ENCODE data around the gene KCNN3.

Gene KCNN3

GRCh38 chr1:154865442-154866256 lies 4.4 kb downstream of the KCNN3 start:
- no peak for DNase-seq (ENCODE audit: low read depth)
- H3K4me3 ChIP-seq (ENCODE audit: low read depth, low read length) = no peak overlapping the region
- TF ChIP-seq CTCF (conservative IDR thresholded peaks at IDR 0.05; ENCODE audit: low read depth, low read length) = no peak

GRCh38 chr1:154864189-154864975 lies 5.7 kb downstream of the KCNN3 start:
- DNase-seq (ENCODE audit: low read depth) = no peak
- TF ChIP-seq CTCF (conservative IDR thresholded peaks at IDR 0.05; ENCODE audit: low read depth, low read length) = no peak
- H3K4me3 ChIP-seq (ENCODE audit: low read depth, low read length) = no peak overlapping the region

- TF ChIP-seq CTCF (conservative IDR thresholded peaks at IDR 0.05; ENCODE audit: low read depth, low read length) = peak; percentile 88
- peak; percentile 80 for DNase-seq (ENCODE audit: low read depth)
- H3K4me3 ChIP-seq (ENCODE audit: low read depth, low read length) = no peak overlapping the region
These were observed 6.5 kb downstream of the KCNN3 start for GRCh38 chr1:154863315-154864174.

GRCh38 chr1:154862907-154863306 lies 7.2 kb downstream of the KCNN3 start:
- H3K4me3 ChIP-seq (ENCODE audit: low read depth, low read length) = no peak overlapping the region
- no peak for DNase-seq (ENCODE audit: low read depth)
- no peak for TF ChIP-seq CTCF (conservative IDR thresholded peaks at IDR 0.05; ENCODE audit: low read depth, low read length)

GRCh38 chr1:154861607-154862094 lies 8.4 kb downstream of the KCNN3 start:
- no peak for TF ChIP-seq CTCF (conservative IDR thresholded peaks at IDR 0.05; ENCODE audit: low read depth, low read length)
- H3K4me3 ChIP-seq (ENCODE audit: low read depth, low read length) = no peak overlapping the region
- peak; percentile 84 for DNase-seq (ENCODE audit: low read depth)

GRCh38 chr1:154860156-154860870 lies 9.8 kb downstream of the KCNN3 start:
- peak; percentile 35 for DNase-seq (ENCODE audit: low read depth)
- TF ChIP-seq CTCF (conservative IDR thresholded peaks at IDR 0.05; ENCODE audit: low read depth, low read length) = no peak
- no peak overlapping the region for H3K4me3 ChIP-seq (ENCODE audit: low read depth, low read length)

Data from choroid plexus epithelial cell (primary cell).